Subcutaneous adipose tissue (tissue), 4 donors: Measurements from ENCODE around the gene IRF8. TPM values are rescaled to one million over a fixed set of nuclear protein-coding genes. Genes with fewer than 3 reads are reported as not detected.

Source experiments
- small RNA-seq: library from RNA; depleted of rRNA; stranded (forward); fragments of <200 nt; gene quantifications from one replicate; pipeline ENCODE3, GENCODE V24; 2016
- total RNA-seq, 4 donors: library from RNA; depleted of rRNA; stranded (reverse); fragments of >200 nt; gene quantifications; one replicate each; pipeline ENCODE4 v1.1.0, GENCODE V29; 2016

The IRF8 gene
- total RNA-seq, 4 donors from 2014 or later: 40.8 to 156 (median 66.6) TPM

Small RNAs within 50 kb of the gene (small RNA-seq; reads per million reads assigned to genes)
- not detected for gene MIR6774

Other genes with a start within 250 kb of the IRF8 start
- gene GINS2, start 210.2 kb upstream of the IRF8 start, total RNA-seq: under 1 TPM in 2 of 4 donors, not detected in 2; 0.22 to 0.68 TPM
- 1 to 10 TPM in 3 of 4 donors, not detected in 1; 1.5 to 6.2 (median 1.7) TPM for gene C16orf74, start 148.1 kb upstream of the IRF8 start, total RNA-seq
- gene EMC8, start 99.6 kb upstream of the IRF8 start, total RNA-seq: 10 to 100 TPM; 14.1 to 63.1 (median 21.8) TPM
- 100 to 1,000 TPM; 434 to 580 (median 493) TPM for gene COX4I1, start 99.5 kb upstream of the IRF8 start, total RNA-seq